ENCODE measurements around the gene ITGA1. TPM values are rescaled to one million over a fixed set of nuclear protein-coding genes. Genes with fewer than 3 reads are reported as not detected.

ITGA1 gene
- total RNA-seq, 1 experiment from 2014 or later: 1.6 TPM

- intact Hi-C loops (cut with micrococcal nuclease; ENCODE audit: unreplicated experiment): no loop called here
- H3K4me1 ChIP-seq (ENCODE audit: control insufficient read depth, insufficient read depth, low read length): peaks cover 7% of the 10 kb centered on the region; the same call in 1 of the 2 replicates
- ChIA-PET CTCF (no interaction called here), POLR2A (no interaction called here)
- BruUV-seq (replicated peaks): no TSS peak
- no peaks in the 10 kb centered on the region for H3K36me3 ChIP-seq (ENCODE audit: control insufficient read depth, insufficient read depth, low read length)
- no peak for DNase-seq (ENCODE audit: low read depth, low spot score)
- no peak overlapping the region for H3K27ac ChIP-seq (ENCODE audit: low read length)
- no peaks in the 10 kb centered on the region for H3K9me3 ChIP-seq (ENCODE audit: control insufficient read depth, insufficient read depth, low read depth, low read length)
- ATAC-seq: peak; percentile 22; the same call in 1 of the 2 replicates
- H3K4me3 ChIP-seq (ENCODE audit: low read depth in 2 of 2, low read length in 2 of 2): no peak overlapping the region
- H3K27me3 ChIP-seq (ENCODE audit: control insufficient read depth, insufficient read depth, low read length): no peaks in the 10 kb centered on the region
- TF ChIP-seq SIN3A (IDR thresholded peaks at IDR 0.05; ENCODE audit: borderline replicate concordance, insufficient read depth, low read depth, low read length) (no peak), POLR2AphosphoS5 (IDR thresholded peaks at IDR 0.05; ENCODE audit: low read depth, low read length) (no peak), TCF7L2 (IDR thresholded peaks at IDR 0.05; ENCODE audit: low read depth, low read length) (no peak), CTCF (IDR thresholded peaks at IDR 0.05) (no peak)
- TF ChIP-seq, protein P1, sequence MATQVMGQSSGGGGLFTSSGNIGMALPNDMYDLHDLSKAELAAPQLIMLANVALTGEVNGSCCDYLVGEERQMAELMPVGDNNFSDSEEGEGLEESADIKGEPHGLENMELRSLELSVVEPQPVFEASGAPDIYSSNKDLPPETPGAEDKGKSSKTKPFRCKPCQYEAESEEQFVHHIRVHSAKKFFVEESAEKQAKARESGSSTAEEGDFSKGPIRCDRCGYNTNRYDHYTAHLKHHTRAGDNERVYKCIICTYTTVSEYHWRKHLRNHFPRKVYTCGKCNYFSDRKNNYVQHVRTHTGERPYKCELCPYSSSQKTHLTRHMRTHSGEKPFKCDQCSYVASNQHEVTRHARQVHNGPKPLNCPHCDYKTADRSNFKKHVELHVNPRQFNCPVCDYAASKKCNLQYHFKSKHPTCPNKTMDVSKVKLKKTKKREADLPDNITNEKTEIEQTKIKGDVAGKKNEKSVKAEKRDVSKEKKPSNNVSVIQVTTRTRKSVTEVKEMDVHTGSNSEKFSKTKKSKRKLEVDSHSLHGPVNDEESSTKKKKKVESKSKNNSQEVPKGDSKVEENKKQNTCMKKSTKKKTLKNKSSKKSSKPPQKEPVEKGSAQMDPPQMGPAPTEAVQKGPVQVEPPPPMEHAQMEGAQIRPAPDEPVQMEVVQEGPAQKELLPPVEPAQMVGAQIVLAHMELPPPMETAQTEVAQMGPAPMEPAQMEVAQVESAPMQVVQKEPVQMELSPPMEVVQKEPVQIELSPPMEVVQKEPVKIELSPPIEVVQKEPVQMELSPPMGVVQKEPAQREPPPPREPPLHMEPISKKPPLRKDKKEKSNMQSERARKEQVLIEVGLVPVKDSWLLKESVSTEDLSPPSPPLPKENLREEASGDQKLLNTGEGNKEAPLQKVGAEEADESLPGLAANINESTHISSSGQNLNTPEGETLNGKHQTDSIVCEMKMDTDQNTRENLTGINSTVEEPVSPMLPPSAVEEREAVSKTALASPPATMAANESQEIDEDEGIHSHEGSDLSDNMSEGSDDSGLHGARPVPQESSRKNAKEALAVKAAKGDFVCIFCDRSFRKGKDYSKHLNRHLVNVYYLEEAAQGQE (IDR thresholded peaks at IDR 0.05; ENCODE audit: insufficient read depth in 1 of 2, low read depth in 2 of 2, low read length in 1 of 2): no peak
- in situ Hi-C loops (cut with HindIII; ENCODE audit: low pct_unique_long_range_greater_than_20kb, low sequenced_read_pairs): no loop called here
These were observed 156.1 kb downstream of the ITGA1 start for GRCh38 chr5:52943808-52944207.

GRCh38 chr5:52945040-52945439, 157.3 kb downstream of the ITGA1 start:
- Histone ChIP-seq H3K36me3 (ENCODE audit: control insufficient read depth, insufficient read depth, low read length) (no peaks in the 10 kb centered on the region), H3K27ac (ENCODE audit: low read length) (peak overlapping the region; percentile 41; the same call in 1 of the 2 replicates), H3K9me3 (ENCODE audit: control insufficient read depth, insufficient read depth, low read depth, low read length) (no peaks in the 10 kb centered on the region), H3K27me3 (ENCODE audit: control insufficient read depth, insufficient read depth, low read length) (no peaks in the 10 kb centered on the region), H3K4me1 (ENCODE audit: control insufficient read depth, insufficient read depth, low read length) (peaks cover 10% of the 10 kb centered on the region; the same call in 1 of the 2 replicates), H3K4me3 (ENCODE audit: low read depth in 2 of 2, low read length in 2 of 2) (peak overlapping the region; percentile 23 to 31; a peak in 3 of 4 replicates)
- ATAC-seq: no peak
- DNase-seq (ENCODE audit: low read depth, low spot score): no peak
- ChIA-PET CTCF (no interaction called here), POLR2A (no interaction called here)
- intact Hi-C loops (cut with micrococcal nuclease; ENCODE audit: unreplicated experiment): no loop called here
- in situ Hi-C loops (cut with HindIII; ENCODE audit: low pct_unique_long_range_greater_than_20kb, low sequenced_read_pairs): no loop called here
- no peak for TF ChIP-seq CTCF (IDR thresholded peaks at IDR 0.05)
- no peak for TF ChIP-seq SIN3A (IDR thresholded peaks at IDR 0.05; ENCODE audit: borderline replicate concordance, insufficient read depth, low read depth, low read length)
- BruUV-seq (replicated peaks): no TSS peak

Measured in Panc1 (cell line).